Left cardiac atrium (tissue), 4 donors: ENCODE data around the gene CCPG1. TPM values are rescaled to one million over a fixed set of nuclear protein-coding genes. Genes with fewer than 3 reads are reported as not detected.

Source experiments
- ATAC-seq, 2 donors: fragments of 200-7000 bp; cut with Tn5 transposase; one replicate each; pipeline ENCODE4 v1.9.1; 2020; ENCODE audit warnings: mild to moderate bottlenecking in 2 of 2, moderate library complexity in 2 of 2
- DNase-seq: peaks from one replicate; pipeline ENCODE4 v3.0.0-alpha.2; 2020
- intact Hi-C, 2 donors: fragments of 100-400 bp; cut with DNase I; formaldehyde crosslinking; loops; one replicate each; pipeline versions ENCODE4 v1.14.1 to v1.15.1; 2022 to 2023
- microRNA-seq, 2 donors: library from miRNA; unstranded; fragments of <30 nt; microRNA quantifications; one replicate each; pipeline ENCODE4 v1.2.0, GENCODE V29; 2020
- total RNA-seq, 2 donors: library from RNA; stranded (reverse); fragmentation: NEBNext Ultra II Directional; extraction: Animal tissue kit (Norgen Biotek cat#: 25700); gene quantifications; one replicate each; pipeline ENCODE4 v1.2.1, GENCODE V29; 2021
- donor health status: DM: no; HTN: yes; CAD: no.
- donor health status: DM: no; HTN: yes; CAD: no; lungs with severe emphysema.
- donor health status: DM: yes; HTN: yes; CAD: no.
- donor health status: Dilated cardiomyopathy.

Gene CCPG1
- total RNA-seq, 2 donors from 2014 or later, result 69.3 to 81.6 TPM

DNA sequence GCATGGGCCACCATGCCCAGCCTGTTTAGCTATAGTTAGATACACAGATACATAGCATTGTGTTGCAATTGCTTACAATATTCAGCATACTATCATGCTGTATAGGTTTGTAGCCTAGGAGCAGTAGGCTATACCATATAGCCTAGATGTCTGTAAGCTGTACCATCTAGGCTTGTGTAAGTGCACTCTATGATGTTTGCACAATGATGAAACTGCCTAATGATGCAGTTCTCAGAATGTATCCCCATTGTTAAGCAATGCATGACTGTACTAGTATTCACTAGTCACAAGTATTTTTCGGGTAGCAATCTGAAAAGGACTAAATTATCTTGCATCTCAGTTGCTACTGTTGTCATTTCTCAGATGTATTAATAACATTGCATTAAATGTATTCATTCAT lies 73.2 kb downstream of the CCPG1 start:
- DNase-seq, result no peak
- intact Hi-C loops, result no loop called here
- ATAC-seq, result no peak

DNA sequence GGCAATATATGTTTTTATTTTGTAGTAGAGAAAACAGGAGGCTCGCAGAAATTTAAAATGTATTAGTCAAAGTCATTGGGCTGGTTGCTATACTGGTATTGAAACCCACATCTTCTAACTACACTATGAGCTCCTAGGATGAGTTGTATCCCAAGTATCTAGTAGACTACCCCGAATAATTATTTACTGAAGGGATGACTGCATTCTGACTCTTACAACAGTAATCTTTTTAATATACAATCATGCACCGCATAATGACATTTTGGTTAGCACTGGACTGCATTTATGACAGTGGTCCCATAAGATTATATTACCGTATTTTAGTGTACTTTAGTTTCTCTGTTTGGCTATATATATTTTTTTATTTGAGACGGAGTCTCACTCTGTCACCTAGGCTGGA lies 73.8 kb downstream of the CCPG1 start:
- ATAC-seq (no peak), DNase-seq (no peak)
- intact Hi-C loops, result no loop called here

DNA sequence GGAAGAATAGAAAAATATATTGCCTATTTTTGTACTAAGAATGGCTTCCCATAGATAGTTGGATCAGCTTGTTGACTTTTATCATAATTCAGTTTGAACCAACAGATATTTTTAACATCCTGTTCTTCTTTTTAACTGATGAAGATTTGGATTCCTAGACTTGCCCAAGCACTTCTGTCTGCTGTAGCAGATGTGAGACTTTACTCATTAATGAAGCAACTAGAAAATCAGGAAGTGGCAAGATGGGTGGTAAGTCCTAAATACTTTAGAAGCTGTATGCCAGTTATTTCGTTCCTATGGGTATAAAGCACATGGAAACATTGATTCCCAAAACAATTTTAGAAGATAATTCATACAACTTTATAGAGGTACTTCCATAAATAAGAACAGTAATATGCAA lies 80.8 kb downstream of the CCPG1 start:
- DNase-seq (no peak), ATAC-seq (no peak)
- intact Hi-C loops, result no loop called here

DNA sequence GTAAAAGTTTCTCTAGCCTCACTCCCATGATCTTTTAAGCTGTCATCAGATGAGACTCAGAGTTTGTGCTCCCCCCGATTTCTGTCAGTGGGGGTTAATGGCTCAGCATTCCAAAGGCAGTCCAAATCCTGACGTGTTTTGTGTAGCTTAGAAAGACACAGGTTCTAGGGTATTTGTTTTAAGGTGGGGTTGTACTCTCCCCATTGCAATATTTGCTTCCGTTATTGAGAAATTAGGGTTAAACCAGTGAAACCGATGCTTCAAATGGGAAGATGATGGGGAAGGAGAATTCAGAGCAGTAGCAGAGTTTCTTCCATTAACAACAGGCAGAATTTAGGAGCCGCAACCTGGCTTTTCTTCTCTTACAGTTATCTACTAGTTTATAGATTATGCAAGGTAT lies 85.7 kb downstream of the CCPG1 start:
- ATAC-seq (no peak), DNase-seq (no peak)
- intact Hi-C loops, result no loop called here

DNA sequence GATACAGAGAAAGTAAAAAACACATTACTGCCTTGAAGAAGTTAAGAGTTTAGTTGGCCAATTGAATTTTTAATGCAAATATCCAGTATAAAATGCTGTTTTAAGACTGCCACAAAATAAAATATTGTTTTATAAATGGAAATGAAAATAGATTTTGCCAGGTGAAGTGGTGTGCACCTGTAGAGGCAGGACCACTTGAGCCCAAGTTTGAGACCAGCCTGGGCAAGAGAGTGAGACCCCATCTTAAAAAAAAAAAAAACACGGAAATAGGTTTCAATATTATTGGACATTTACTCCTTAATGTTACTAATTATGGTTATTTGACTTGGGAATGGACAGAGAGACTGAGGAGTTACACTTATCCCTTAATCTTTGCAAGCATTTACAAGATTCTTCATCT lies 87.2 kb downstream of the CCPG1 start:
- intact Hi-C loops, result no loop called here
- DNase-seq (no peak), ATAC-seq (no peak)

DNA sequence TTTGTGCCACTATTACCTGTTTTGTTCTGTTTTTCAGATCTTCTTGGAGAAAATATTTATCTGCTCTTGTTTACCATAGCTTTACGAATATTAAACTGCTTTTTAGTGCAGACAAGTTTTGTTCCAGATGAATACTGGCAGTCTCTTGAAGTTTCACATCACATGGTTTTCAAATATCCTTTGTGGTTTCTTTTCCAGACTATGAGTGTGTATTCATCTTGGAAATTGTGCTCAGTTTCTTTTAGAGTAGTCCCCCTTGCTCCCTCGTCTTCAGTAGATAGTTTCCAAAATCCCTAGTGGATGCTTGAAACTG lies 88.0 kb downstream of the CCPG1 start:
- intact Hi-C loops, result no loop called here
- no peak for ATAC-seq
- DNase-seq, result no peak

DNA sequence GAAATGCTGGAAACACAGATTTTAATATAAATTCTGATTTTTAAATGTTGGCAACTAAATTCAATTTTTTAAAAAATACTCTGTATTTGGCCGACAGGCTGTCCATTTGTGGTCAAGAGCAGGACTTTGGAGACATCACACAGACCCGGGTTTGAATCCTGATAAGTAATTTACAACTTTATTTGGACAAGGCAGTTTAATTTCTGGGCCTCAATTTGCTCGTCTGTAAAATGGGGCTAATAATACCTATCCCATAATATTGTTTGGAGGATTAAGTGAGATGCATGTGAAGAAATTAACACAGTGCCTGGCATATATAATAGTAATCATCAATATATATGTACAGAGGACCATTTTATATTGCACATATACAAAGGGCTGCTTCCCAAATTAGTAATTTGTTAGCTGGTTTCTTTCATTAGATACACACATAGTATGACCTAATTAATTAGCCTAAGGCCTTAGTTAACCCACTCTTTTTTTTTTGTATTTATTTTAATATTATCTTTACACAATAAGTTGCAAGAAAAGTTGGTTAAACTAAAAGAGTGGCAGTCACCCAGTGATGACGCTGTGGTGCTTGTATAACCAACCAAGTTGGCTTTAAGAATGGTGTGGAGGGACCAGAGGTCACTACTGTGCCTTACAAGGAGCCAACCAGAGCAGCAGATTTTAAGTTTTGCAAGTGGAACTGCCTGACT lies 88.5 kb downstream of the CCPG1 start:
- ATAC-seq, result peak in 1 of 2 donors; percentile 29
- DNase-seq, result no peak
- intact Hi-C loops, result no loop called here

DNA sequence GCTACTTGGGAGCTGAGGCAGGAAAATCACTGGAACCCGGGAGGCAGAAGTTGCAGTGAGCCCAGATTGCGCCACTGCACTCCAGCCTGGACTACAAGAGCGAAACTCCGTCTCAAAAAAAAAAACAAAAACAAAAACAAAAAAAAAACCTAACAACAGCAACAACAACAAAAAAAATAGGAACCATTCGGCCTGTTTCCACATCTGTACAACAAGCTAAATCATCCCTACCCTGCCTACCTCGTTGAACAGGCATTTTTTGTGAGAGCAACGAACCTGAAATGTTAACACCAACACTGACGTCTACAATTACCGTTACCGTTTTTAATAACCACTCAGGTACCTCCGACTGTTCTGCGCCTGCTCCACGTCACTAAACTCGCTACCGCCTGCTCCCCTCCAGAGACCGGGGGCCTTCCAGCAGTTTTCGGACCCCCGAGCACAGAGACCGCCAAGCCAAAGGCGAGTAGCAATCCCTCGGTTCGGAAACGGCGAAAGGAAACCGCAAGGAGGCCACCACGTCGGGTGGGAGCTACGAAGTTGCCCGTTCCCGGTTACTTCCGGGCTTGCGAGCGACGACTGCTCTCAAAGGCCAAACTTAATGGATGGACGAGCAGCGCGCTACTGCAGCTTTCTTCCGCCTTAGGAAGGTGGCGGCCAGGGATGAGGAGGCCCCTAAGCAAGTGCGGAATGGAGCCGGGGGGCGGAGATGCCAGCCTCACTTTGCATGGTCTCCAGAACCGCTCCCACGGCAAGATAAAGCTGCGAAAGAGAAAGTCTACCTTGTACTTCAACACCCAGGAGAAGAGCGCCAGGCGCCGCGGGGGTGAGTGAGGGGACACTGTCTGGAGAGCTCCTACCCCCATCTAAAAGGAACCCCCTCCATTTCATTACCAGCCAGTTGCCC lies 89.3 kb downstream of the CCPG1 start, which contains the start of the genes PIGB and PIGBOS1:
TSS of gene PIGB (plus strand) at position 635 of the 907 bp plus-strand sequence. CDS start at position 664, 29 bp downstream.
TSS of gene PIGBOS1 (minus strand) at position 536 of the 907 bp plus-strand sequence. CDS start 1,331 bp downstream, outside the sequence.
- ATAC-seq, result peak; percentile 98
- intact Hi-C loops, result no loop called here
- peak; percentile 89 for DNase-seq

Small RNA genes within 50 kb of the gene (microRNA-seq; reads per million reads assigned to microRNA genes)
- gene MIR628, result 142 to 145 reads per million in 2 donors

Other genes with a start within 250 kb of the CCPG1 start
- 10 to 100 TPM; 43.7 to 52.9 TPM for gene RSL24D1, start 211.4 kb downstream of the CCPG1 start, total RNA-seq
- gene RAB27A, start 118.5 kb downstream of the CCPG1 start, total RNA-seq, result 10 to 100 TPM in 1 of 2 donors, 1 to 10 TPM in 1; 9.9 to 17.7 TPM
- 10 to 100 TPM in 1 of 2 donors, 1 to 10 TPM in 1; 8.6 to 12.6 TPM for gene PIGBOS1, start 89.2 kb downstream of the CCPG1 start, total RNA-seq
- 1 to 10 TPM; 4.2 to 7.5 TPM for gene PIGB, start 89.1 kb downstream of the CCPG1 start, total RNA-seq
- gene PIERCE2, start 136 bp upstream of the CCPG1 start, total RNA-seq, result 1 to 10 TPM; 1.2 to 4.5 TPM
- gene DNAAF4, start 99.9 kb upstream of the CCPG1 start, total RNA-seq, result under 1 TPM; 0.21 to 0.68 TPM
- gene PYGO1, start 180.0 kb upstream of the CCPG1 start, total RNA-seq, result 1 to 10 TPM; 4.5 to 6.5 TPM